Measurements from ENCODE around the gene CLPSL2. TPM values are rescaled to one million over a fixed set of nuclear protein-coding genes. Genes with fewer than 3 reads are reported as not detected.

Gene CLPSL2
- total RNA-seq, 2 donors from 2014 or later = not detected

- DNase-seq (no peak), ATAC-seq (no peak)
- intact Hi-C loops (cut with DNase I) = no loop called here
Measured at GRCh38 chr6:35809809-35810208, 33.4 kb downstream of the CLPSL2 start.

- intact Hi-C loops (cut with DNase I) = no loop called here
- ATAC-seq (peak in 1 of 2 donors; percentile 39), DNase-seq (no peak)
Measured at GRCh38 chr6:35810971-35811698, 34.7 kb downstream of the CLPSL2 start.

GRCh38 chr6:35811699-35811995 lies 35.2 kb downstream of the CLPSL2 start:
- intact Hi-C loops (cut with DNase I) = no loop called here
- no peak for DNase-seq
- no peak for ATAC-seq

GRCh38 chr6:35817515-35817914 lies 41.1 kb downstream of the CLPSL2 start:
- intact Hi-C loops (cut with DNase I) = no loop called here
- ATAC-seq (no peak), DNase-seq (no peak)

- ATAC-seq (no peak), DNase-seq (no peak)
- intact Hi-C loops (cut with DNase I) = no loop called here
Measured at GRCh38 chr6:35823601-35824000, 47.2 kb downstream of the CLPSL2 start.

- intact Hi-C loops (cut with DNase I) = no loop called here
- ATAC-seq (no peak), DNase-seq (no peak)
Measured at GRCh38 chr6:35824552-35825192, 48.3 kb downstream of the CLPSL2 start.

Other genes starting within 250 kb of the CLPSL2 start
- gene FKBP5, start 87.7 kb upstream of the CLPSL2 start, total RNA-seq = 100 to 1,000 TPM; 101 to 117 TPM
- gene ARMC12, start 39.6 kb upstream of the CLPSL2 start, total RNA-seq = under 1 TPM; 0.21 to 0.29 TPM
- gene CLPSL1, start 4.4 kb downstream of the CLPSL2 start, total RNA-seq = not detected
- not detected for gene CLPS, start 20.7 kb downstream of the CLPSL2 start, total RNA-seq
- gene LHFPL5, start 28.8 kb downstream of the CLPSL2 start, total RNA-seq = not detected
- gene SRPK1, start 144.5 kb downstream of the CLPSL2 start, total RNA-seq = 10 to 100 TPM; 19.2 to 23.1 TPM
- under 1 TPM in 1 of 2 donors, not detected in 1; 0.06 TPM for gene SLC26A8, start 248.0 kb downstream of the CLPSL2 start, total RNA-seq